GM23248 (cell line): ENCODE data around the gene CD101. TPM values are rescaled to one million over a fixed set of nuclear protein-coding genes. Genes with fewer than 3 reads are reported as not detected.

Experiments
- DNase-seq: peaks from one replicate; pipeline ENCODE4 v3.0.0-alpha.2; 2015
- H2AFZ ChIP-seq: fragments of 200-600 bp; sonication (generic); 2 replicates; pipeline ENCODE4 v1.6.1; 2016; ENCODE audit warnings: antibody characterized with exemption
- H3F3A ChIP-seq: fragments of 200-600 bp; sonication (generic); 2 replicates; pipeline ENCODE4 v1.6.1; 2016; ENCODE audit warnings: mild to moderate bottlenecking, antibody characterized with exemption, mixed run types; ENCODE audit not compliant: insufficient read depth
- H3K27ac ChIP-seq: fragments of 200-600 bp; sonication (generic); 2 replicates; pipeline ENCODE4 v1.5.1; 2016; ENCODE audit warnings: mild to moderate bottlenecking
- H3K27me3 ChIP-seq: fragments of 200-600 bp; sonication (generic); replicated peaks from 2 replicates; pipeline ENCODE4 v1.6.1; 2016; ENCODE audit warnings: mild to moderate bottlenecking; ENCODE audit not compliant: insufficient read depth
- H3K36me3 ChIP-seq: fragments of 200-600 bp; sonication (generic); 2 replicates; pipeline ENCODE4 v1.6.1; 2016; ENCODE audit warnings: low read depth, mild to moderate bottlenecking
- H3K4me1 ChIP-seq: fragments of 200-600 bp; sonication (generic); 2 replicates; pipeline ENCODE4 v1.6.1; 2016; ENCODE audit warnings: mild to moderate bottlenecking; ENCODE audit not compliant: insufficient read depth
- H3K4me2 ChIP-seq: fragments of 200-600 bp; sonication (generic); one replicate; pipeline ENCODE4 v1.6.1; 2016; ENCODE audit warnings: mild to moderate bottlenecking; ENCODE audit not compliant: unreplicated experiment
- H3K4me3 ChIP-seq: fragments of 200-600 bp; sonication (generic); 2 replicates; pipeline ENCODE4 v1.5.1; 2016; ENCODE audit warnings: mild to moderate bottlenecking
- H3K79me2 ChIP-seq: fragments of 200-600 bp; sonication (generic); 2 replicates; pipeline ENCODE4 v1.6.1; 2016; ENCODE audit warnings: mild to moderate bottlenecking; ENCODE audit not compliant: insufficient read depth
- H3K9ac ChIP-seq: fragments of 200-600 bp; sonication (generic); 2 replicates; pipeline ENCODE4 v1.6.1; 2016; ENCODE audit warnings: mild to moderate bottlenecking
- H3K9me2 ChIP-seq: fragments of 200-600 bp; sonication (generic); 2 replicates; pipeline ENCODE4 v1.6.1; 2016; ENCODE audit warnings: mixed run types, mild to moderate bottlenecking, moderate library complexity; ENCODE audit not compliant: insufficient read depth
- H3K9me3 ChIP-seq: fragments of 200-600 bp; sonication (generic); one replicate; pipeline ENCODE4 v1.6.1; 2017; ENCODE audit warnings: low read depth
- H4K20me1 ChIP-seq: fragments of 200-600 bp; sonication (generic); 2 replicates; pipeline ENCODE4 v1.6.0; 2016; ENCODE audit not compliant: insufficient read depth
- EZH2 ChIP-seq: fragments of 200-600 bp; sonication (generic); IDR thresholded peaks from 2 replicates; pipeline ENCODE4 v1.6.1; 2018; ENCODE audit warnings: antibody characterized with exemption, mild to moderate bottlenecking; ENCODE audit not compliant: insufficient read depth, poor library complexity, severe bottlenecking
- EZH2phosphoT487 ChIP-seq: fragments of 200-600 bp; sonication (generic); IDR thresholded peaks from 2 replicates; pipeline ENCODE4 v1.6.1; 2018; ENCODE audit warnings: antibody characterized with exemption, moderate library complexity, mild to moderate bottlenecking, low read depth; ENCODE audit not compliant: insufficient read depth
- WGBS, 2 experiments: methylation state at CpG; one replicate each; pipeline ENCODE4 v1.1.6; 2015 to 2017; ENCODE audit warnings: low lambda C conversion rate in 2 of 2, low coverage in 1 of 2; ENCODE audit errors: missing lambda C conversion rate in 2 of 2; 5-methylcytosine and 5-hydroxymethylcytosine counted together
- in situ Hi-C: fragments of 300-500 bp; cut with MboI; formaldehyde crosslinking; loops from 2 replicates; pipeline ENCODE4 v1.15.0; 2020
- polyA plus RNA-seq: library from polyadenylated mRNA; unstranded; fragments of >200 nt; fragmentation: Nextera tagmentation; extraction: Ambion mirVana; gene quantifications from 2 replicates; pipeline ENCODE4 v1.2.1, GENCODE V29; 2016
- total RNA-seq: library from RNA; depleted of rRNA; stranded (reverse); fragments of >200 nt; shearing (Covaris generic); gene quantifications from 2 replicates; pipeline ENCODE4 v1.2.3, GENCODE V29; 2014

Gene CD101
- total and polyA plus RNA-seq, 2 experiments from 2014 or later = not detected

DNA sequence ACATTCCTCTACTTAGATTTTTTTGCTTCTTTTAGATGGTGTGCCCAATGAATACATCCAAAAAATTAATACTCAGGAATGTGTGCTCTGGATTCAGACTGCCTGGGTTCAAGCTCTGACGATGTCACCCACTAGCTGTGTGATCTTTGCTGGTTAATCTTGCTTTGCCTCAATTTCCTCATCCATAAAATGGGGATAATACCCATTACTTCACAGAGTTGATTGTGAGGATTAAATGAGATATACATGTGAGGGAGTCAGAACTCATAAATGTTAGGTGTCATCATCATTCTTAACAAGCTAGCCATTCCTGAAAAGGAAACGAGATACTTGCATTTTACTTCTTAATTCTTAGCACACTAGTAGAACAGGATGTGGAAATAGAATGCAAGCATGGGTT is 45.7 kb downstream of the CD101 start:
- no peaks in the 10 kb centered on the region for H3K36me3 ChIP-seq
- H3K4me3 ChIP-seq = no peak overlapping the region
- 63 to 66% methylated on average over 2 of the region's 2 CpGs for WGBS, 2 experiments
- no peaks in the 10 kb centered on the region for H3K9me3 ChIP-seq
- H3F3A ChIP-seq = 0 out of 2 replicates have a peak, but pooled peaks cover 3% of the 10 kb centered on the region
- no peak for DNase-seq
- H4K20me1 ChIP-seq = no peaks in the 10 kb centered on the region
- no peaks in the 10 kb centered on the region for H3K4me1 ChIP-seq
- H3K27me3 ChIP-seq = no peaks in the 10 kb centered on the region
- no peak overlapping the region for H3K27ac ChIP-seq
- no peaks in the 10 kb centered on the region for H3K9me2 ChIP-seq
- no peak for TF ChIP-seq EZH2
- H2AFZ ChIP-seq = no peak overlapping the region
- H3K9ac ChIP-seq = no peak overlapping the region
- no peaks in the 10 kb centered on the region for H3K79me2 ChIP-seq
- no peak overlapping the region for H3K4me2 ChIP-seq
- in situ Hi-C loops = no loop called here

- Histone ChIP-seq H2AFZ (no peak overlapping the region), H3K27ac (no peak overlapping the region)
- 80 to 82% methylated on average over 5 of the region's 5 CpGs for WGBS, 2 experiments
These were observed 48.3 kb downstream of the CD101 start for GRCh38 chr1:117049857-117050256.

DNA sequence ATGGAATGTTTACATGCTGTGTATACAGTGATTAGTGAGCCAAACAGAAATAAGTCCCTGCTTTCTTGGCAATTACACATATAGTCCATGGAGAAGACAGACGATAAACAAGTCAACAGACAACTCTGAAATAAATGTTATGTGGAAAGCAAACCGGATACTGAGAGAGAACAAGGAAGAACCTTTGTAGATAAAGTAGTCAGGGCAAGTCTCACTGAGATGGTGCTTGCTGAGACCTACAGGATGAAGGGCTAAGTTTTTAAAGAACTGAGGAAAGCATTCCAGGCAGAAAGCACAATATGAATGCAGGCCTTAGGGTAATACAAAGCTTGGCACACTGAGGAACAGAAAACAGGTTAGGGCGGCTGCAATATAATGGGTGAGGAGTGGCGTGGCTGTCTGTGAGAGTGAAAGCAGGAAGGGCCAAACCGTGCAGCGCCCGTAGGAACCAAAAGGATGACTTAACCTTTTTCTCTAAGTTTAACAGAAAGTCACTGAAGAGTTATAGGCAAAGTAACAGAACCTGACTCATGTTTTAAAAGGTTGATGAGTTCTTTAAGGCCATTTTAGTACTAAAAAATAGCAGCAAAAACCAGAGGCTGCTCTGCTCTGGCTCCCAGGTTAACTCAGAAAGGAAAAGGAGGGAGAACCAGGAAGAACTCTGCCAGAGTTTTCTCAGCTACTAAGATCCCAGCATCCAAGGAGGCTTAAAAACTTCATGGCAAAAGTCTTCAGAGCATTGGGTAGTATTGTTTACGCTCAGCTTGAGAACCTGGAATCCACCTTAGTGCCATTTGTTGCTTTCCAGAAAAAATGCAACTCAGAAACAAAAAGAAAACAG is 49.9 kb downstream of the CD101 start:
- H3K4me2 ChIP-seq = peak overlapping the region; percentile 65
- peak overlapping the region; percentile 84 for H2AFZ ChIP-seq
- H3K36me3 ChIP-seq = no peaks in the 10 kb centered on the region
- no peaks in the 10 kb centered on the region for H3K79me2 ChIP-seq
- in situ Hi-C loops = loop anchor here (5.0 to 25.0 kb wide), 2 partner anchors 319 to 464 kb away; no protein-coding TSS in a partner anchor
- 0 out of 2 replicates have a peak overlapping the region, but pooled peaks have one; percentile 21 for H3K27ac ChIP-seq
- no peak for TF ChIP-seq EZH2
- TF ChIP-seq EZH2phosphoT487 = no peak
- DNase-seq = peak; percentile 46
- no peaks in the 10 kb centered on the region for H3K4me1 ChIP-seq
- no peaks in the 10 kb centered on the region for H4K20me1 ChIP-seq
- H3K9me2 ChIP-seq = no peaks in the 10 kb centered on the region
- peak overlapping the region; percentile 47 for H3K4me3 ChIP-seq
- H3K9ac ChIP-seq = peak overlapping the region; percentile 57
- 0 out of 2 replicates have a peak, but pooled peaks cover 3% of the 10 kb centered on the region for H3F3A ChIP-seq
- no peaks in the 10 kb centered on the region for H3K27me3 ChIP-seq
- H3K9me3 ChIP-seq = no peaks in the 10 kb centered on the region
- WGBS, 2 experiments = 43 to 44% methylated on average over 8 of the region's 8 CpGs

More at GRCh38 chr1:117049857-117050256, 48.3 kb downstream of the CD101 start:
- no peak overlapping the region for H3K9ac ChIP-seq
- TF ChIP-seq EZH2phosphoT487 (no peak), EZH2 (no peak)
- H3K9me2 ChIP-seq = no peaks in the 10 kb centered on the region
- H3K36me3 ChIP-seq = no peaks in the 10 kb centered on the region
- no peaks in the 10 kb centered on the region for H3K9me3 ChIP-seq
- 0 out of 2 replicates have a peak, but pooled peaks cover 3% of the 10 kb centered on the region for H3F3A ChIP-seq
- in situ Hi-C loops = loop anchor here (5.0 to 25.0 kb wide), 2 partner anchors 318 to 463 kb away; no protein-coding TSS in a partner anchor
- no peaks in the 10 kb centered on the region for H3K27me3 ChIP-seq
- no peak for DNase-seq
- H3K4me1 ChIP-seq = no peaks in the 10 kb centered on the region
- H4K20me1 ChIP-seq = no peaks in the 10 kb centered on the region
- H3K79me2 ChIP-seq = no peaks in the 10 kb centered on the region
- H3K4me3 ChIP-seq = no peak overlapping the region
- no peak overlapping the region for H3K4me2 ChIP-seq

DNA sequence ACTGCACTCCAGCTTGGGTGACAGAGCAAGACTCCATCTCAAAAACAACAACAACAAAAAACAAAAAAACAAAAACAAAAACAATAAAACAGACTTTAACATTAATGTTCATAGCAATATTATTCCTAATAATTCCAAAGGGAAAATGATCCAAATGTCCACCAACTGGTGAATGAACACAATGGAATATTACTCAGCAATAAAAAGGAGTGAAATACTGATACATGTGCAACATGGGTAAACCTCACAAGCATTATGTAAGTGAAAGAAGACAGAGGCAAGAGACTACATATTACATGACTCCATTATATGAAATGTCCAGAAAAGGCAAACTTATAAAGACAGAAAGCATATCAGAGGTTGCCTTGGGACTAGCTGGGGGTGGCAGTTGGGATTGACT is 52.5 kb downstream of the CD101 start:
- no peak overlapping the region for H3K9ac ChIP-seq
- H2AFZ ChIP-seq = no peak overlapping the region
- no peak overlapping the region for H3K4me3 ChIP-seq
- DNase-seq = no peak
- in situ Hi-C loops = loop anchor here (5.0 to 25.0 kb wide), 2 partner anchors 322 to 467 kb away; no protein-coding TSS in a partner anchor
- no peaks in the 10 kb centered on the region for H3K27me3 ChIP-seq
- no peaks in the 10 kb centered on the region for H3K9me2 ChIP-seq
- TF ChIP-seq EZH2 (no peak), EZH2phosphoT487 (no peak)
- no peaks in the 10 kb centered on the region for H3K9me3 ChIP-seq
- 0 out of 2 replicates have a peak, but pooled peaks cover 3% of the 10 kb centered on the region for H3F3A ChIP-seq
- no peaks in the 10 kb centered on the region for H3K4me1 ChIP-seq
- H3K4me2 ChIP-seq = no peak overlapping the region
- H3K79me2 ChIP-seq = no peaks in the 10 kb centered on the region
- no peak overlapping the region for H3K27ac ChIP-seq
- H4K20me1 ChIP-seq = no peaks in the 10 kb centered on the region
- no peaks in the 10 kb centered on the region for H3K36me3 ChIP-seq
